AG09309 (cell line): ENCODE results near the gene PILRA.
"Not testable (repeated sequence)": the region's sequence is repeated elsewhere in the genome, so short reads cannot be mapped to it uniquely, and the experiment has no call there.

Experiments
- DNase-seq: peaks from one replicate; pipeline ENCODE4 v3.0.0-alpha.2; 2010; ENCODE audit warnings: low read depth
- H3K4me3 ChIP-seq: 2 replicates; pipeline ENCODE4 v1.5.1; 2011; ENCODE audit warnings: mild to moderate bottlenecking, low read depth, low read length, moderate library complexity; ENCODE audit not compliant: control insufficient read depth
- CTCF ChIP-seq: IDR thresholded peaks from 2 replicates; pipeline ENCODE4 v1.5.1; 2011; ENCODE audit warnings: mild to moderate bottlenecking, low read depth, low read length, inconsistent platforms; ENCODE audit not compliant: insufficient read depth, control insufficient read depth; ENCODE audit errors: missing control alignments

The PILRA gene

DNA sequence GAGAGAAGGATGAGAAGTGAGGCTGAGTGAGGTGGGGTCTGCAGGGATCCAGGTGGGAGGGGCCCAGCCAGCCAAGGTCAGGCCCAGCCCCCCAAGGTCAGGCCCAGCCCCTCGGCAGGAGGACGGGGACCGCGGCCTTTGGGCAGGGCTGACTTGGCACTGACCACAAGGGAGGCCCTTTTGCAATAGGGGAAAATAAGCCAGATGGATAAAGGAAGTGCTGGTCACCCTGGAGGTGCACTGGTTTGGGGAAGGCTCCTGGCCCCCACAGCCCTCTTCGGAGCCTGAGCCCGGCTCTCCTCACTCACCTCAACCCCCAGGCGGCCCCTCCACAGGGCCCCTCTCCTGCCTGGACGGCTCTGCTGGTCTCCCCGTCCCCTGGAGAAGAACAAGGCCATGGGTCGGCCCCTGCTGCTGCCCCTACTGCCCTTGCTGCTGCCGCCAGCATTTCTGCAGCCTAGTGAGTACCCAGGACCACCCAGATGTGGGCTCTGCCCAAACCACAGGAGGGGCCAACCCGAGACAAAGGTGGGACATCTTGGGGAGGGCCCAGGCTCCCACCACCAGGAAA is at the start of gene PILRA:
Gene PILRA (plus strand): TSS at position 227 of the 571 bp plus-strand sequence. CDS start 170 bp downstream, at position 397.
- no peak for TF ChIP-seq CTCF

DNA sequence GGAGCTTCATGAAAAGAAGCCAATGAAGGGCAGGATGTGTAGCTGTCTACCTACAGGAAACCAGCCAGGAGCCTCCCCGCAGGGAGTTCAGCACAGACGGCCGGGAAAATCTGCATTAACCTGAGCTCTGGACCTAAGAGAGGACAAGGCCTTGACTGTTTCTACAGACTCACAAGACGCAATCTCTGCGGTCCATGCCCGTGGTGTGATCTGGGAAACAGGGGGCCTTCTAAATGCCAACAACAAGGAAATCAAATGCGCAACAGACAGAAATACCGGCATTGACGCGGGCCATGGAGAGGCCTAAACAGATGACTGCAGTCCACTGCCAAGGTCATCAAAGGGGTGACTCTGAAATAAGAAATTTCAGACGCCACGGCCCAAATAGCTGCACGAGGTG is 49.1 kb upstream of the PILRA start:
- DNase-seq, H3K4me3 ChIP-seq: not testable (repeated sequence)

More for the DNA sequence above, at the start of gene PILRA:
- no peak within 1 kb of the TSS for H3K4me3 ChIP-seq
- DNase-seq, result no peak

GRCh38 chr7:100325671-100326070 is 47.6 kb upstream of the PILRA start:
- H3K4me3 ChIP-seq, result not testable (repeated sequence)

DNA sequence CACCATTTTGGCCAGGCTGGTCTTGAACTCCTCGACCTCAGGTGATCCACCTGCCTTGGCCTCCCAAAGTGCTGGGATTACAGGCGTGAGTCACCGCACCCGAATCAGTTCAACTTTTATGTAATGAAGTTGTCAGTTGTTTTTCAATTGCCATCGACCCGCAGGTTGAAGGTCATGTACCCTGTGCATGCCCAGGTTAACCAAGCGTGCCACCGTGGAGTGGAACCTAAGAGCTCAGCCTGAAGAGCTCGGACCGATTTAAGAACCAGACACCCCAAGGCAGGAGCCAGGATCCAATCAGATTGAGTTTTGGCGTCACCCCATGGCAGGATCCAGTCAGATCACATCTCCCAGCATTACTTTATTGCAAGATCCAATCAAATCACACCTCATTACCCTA is 46.4 kb upstream of the PILRA start:
- not testable (repeated sequence) for H3K4me3 ChIP-seq, DNase-seq

More at GRCh38 chr7:100325671-100326070, 47.6 kb upstream of the PILRA start:
- DNase-seq, result not testable (repeated sequence)

- DNase-seq, result peak; percentile 58
- H3K4me3 ChIP-seq, result peak overlapping the region; percentile 74
Observed at GRCh38 chr7:100335566-100336466, 37.5 kb upstream of the PILRA start.

GRCh38 chr7:100338083-100338696 is 35.1 kb upstream of the PILRA start:
- not testable (repeated sequence) for DNase-seq, H3K4me3 ChIP-seq

- H3K4me3 ChIP-seq, DNase-seq: not testable (repeated sequence)
Observed at GRCh38 chr7:100341286-100341685, 32.0 kb upstream of the PILRA start.

GRCh38 chr7:100342765-100343164 is 30.5 kb upstream of the PILRA start:
- no peak overlapping the region for H3K4me3 ChIP-seq
- no peak for DNase-seq
- TF ChIP-seq CTCF, result no peak

DNA sequence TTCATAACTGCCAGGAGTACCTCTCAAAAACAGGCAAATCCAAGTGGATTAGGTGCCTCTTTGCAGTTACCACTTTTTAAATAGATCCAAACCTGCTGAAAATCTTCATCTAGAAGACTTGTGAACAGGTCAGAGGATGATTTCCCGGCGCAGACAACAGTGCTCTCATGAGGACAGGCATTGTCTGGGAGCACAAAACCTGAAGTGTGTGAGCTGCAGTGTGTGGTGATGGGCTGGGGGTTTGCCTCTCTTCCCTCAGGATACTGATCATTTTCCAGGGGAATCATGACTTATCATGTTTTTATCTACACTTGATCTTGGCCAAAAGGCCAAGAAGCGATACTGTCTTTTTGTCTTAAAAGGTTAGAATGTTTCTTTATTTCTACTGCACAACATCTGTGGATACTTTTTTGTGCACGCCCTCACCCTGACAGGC is 29.1 kb upstream of the PILRA start:
- not testable (repeated sequence) for DNase-seq, H3K4me3 ChIP-seq

DNA sequence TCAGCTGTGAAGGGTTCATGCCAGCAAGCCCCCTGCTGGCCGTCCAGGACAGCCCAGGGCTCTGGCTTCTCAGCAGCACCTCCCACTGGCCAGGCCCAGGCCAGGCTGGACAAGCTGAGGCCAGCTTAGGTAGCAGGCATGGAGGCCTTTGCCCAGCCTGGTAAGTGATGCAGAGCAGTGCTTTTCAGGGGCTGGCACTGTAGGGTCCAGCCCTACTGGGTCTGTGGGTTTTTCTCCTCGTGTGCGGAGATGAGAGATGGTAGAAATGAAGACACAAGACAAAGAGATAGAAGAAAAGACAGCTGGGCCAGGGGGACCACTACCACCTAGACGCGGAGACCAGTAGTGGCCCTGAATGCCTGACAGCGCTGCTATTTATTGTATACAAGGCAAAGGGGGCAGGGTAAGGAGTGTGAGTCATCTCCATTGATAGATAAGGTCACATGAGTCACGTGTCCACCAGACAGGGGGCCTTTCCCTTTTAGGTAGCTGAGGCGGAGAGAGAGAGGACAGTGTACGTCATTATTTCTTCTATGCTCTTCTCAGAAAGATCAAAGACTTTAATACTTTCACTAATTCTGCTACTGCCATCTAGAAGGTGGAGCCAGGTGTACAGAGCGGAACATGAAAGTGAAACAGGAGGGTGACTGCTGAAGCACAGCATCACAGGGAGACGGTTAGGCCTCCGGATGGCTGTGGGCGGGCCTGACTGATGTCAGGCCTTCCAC is 28.6 kb upstream of the PILRA start:
- not testable (repeated sequence) for H3K4me3 ChIP-seq, DNase-seq
- peak; percentile 42 for TF ChIP-seq CTCF
